GM21526 (cell line): Measurements from ENCODE around the gene PACS2.
"Not testable (repeated sequence)": the region's sequence is repeated elsewhere in the genome, so short reads cannot be mapped to it uniquely, and the experiment has no call there.

Source experiments
- ATAC-seq: cut with Tn5 transposase; IDR thresholded peaks from one replicate; pipeline ENCODE4 v1.9.1; 2021; ENCODE audit warnings: moderate library complexity; ENCODE audit not compliant: unreplicated experiment, low FRiP score

PACS2 gene

GRCh38 chr14:105329411-105330150, 15.0 kb downstream of the PACS2 start:
- ATAC-seq, result no peak

GRCh38 chr14:105330491-105330895, 15.9 kb downstream of the PACS2 start:
- ATAC-seq, result no peak

GRCh38 chr14:105331575-105332349, 17.2 kb downstream of the PACS2 start:
- ATAC-seq, result no peak

GRCh38 chr14:105332350-105332874, 17.9 kb downstream of the PACS2 start:
- no peak for ATAC-seq

GRCh38 chr14:105333020-105333490, 18.5 kb downstream of the PACS2 start:
- ATAC-seq, result no peak

- ATAC-seq, result no peak
Observed at GRCh38 chr14:105333613-105334364, 19.2 kb downstream of the PACS2 start.

GRCh38 chr14:105334383-105335230, 20.1 kb downstream of the PACS2 start:
- no peak for ATAC-seq

GRCh38 chr14:105335231-105335542, 20.6 kb downstream of the PACS2 start:
- ATAC-seq, result not testable (repeated sequence)

- ATAC-seq, result no peak
Observed at GRCh38 chr14:105335735-105336476, 21.4 kb downstream of the PACS2 start.

- no peak for ATAC-seq
Observed at GRCh38 chr14:105336477-105337287, 22.1 kb downstream of the PACS2 start.

GRCh38 chr14:105337433-105337832, 22.9 kb downstream of the PACS2 start:
- no peak for ATAC-seq

GRCh38 chr14:105337966-105338741, 23.6 kb downstream of the PACS2 start:
- no peak for ATAC-seq

- ATAC-seq, result no peak
Observed at GRCh38 chr14:105340821-105341733, 26.5 kb downstream of the PACS2 start.

- ATAC-seq, result no peak
Observed at GRCh38 chr14:105343194-105343593, 28.6 kb downstream of the PACS2 start.

GRCh38 chr14:105346200-105346533, 31.6 kb downstream of the PACS2 start:
- ATAC-seq, result no peak

GRCh38 chr14:105346876-105347586, 32.5 kb downstream of the PACS2 start:
- no peak for ATAC-seq
